NT2/D1 (cell line): ENCODE measurements around the gene ONECUT3.

Experiments used
- YY1 ChIP-seq: IDR thresholded peaks from 2 replicates; pipeline ENCODE4 v1.6.1; 2011; ENCODE audit not compliant: insufficient read length, insufficient read depth
- ZNF274 ChIP-seq: IDR thresholded peaks from 2 replicates; pipeline ENCODE4 v1.6.1; 2011; ENCODE audit warnings: mild to moderate bottlenecking, low read depth, low read length

DNA sequence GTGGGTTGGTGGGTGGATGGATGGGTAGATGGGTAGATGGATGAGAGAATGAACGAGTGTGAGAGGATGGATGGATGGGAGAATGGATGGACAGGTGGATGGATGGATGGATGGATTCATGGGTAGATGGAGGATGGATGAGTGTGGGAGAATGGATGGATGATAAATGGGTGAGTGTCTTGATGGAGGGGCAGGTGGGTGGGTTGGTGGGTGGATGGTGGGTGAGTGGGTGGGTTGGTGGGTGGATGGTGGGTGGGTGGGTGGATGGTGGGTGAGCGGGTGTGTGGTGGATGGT is 35.4 kb upstream of the ONECUT3 start:
- TF ChIP-seq YY1 (no peak), ZNF274 (no peak)
